Mononuclear cell (primary cell): Measurements from ENCODE around the gene MALAT1. TPM values are rescaled to one million over a fixed set of nuclear protein-coding genes. Genes with fewer than 3 reads are reported as not detected.
"Not testable (repeated sequence)": the region's sequence is repeated elsewhere in the genome, so short reads cannot be mapped to it uniquely, and the experiment has no call there.

Source experiments
- H3K27me3 ChIP-seq: 2 replicates; pipeline ENCODE4 v1.6.0; 2011; ENCODE audit warnings: low read length, control low read depth; ENCODE audit not compliant: insufficient read depth
- H3K4me1 ChIP-seq: 2 replicates; pipeline ENCODE4 v1.5.1; 2011; ENCODE audit warnings: mild to moderate bottlenecking, low read length, control low read depth; ENCODE audit not compliant: insufficient read depth
- H3K4me3 ChIP-seq: 2 replicates; pipeline ENCODE4 v1.5.1; 2011; ENCODE audit warnings: mild to moderate bottlenecking, low read length, moderate library complexity
- H3K9me3 ChIP-seq: 2 replicates; pipeline ENCODE4 v1.5.1; 2011; ENCODE audit warnings: low read depth, mild to moderate bottlenecking, control low read depth, low read length
- total RNA-seq: library from RNA; depleted of rRNA; stranded (reverse); fragments of >200 nt; gene quantifications from one replicate; pipeline ENCODE4 v1.2.3, GENCODE V29; 2012

MALAT1 gene
- total RNA-seq, 1 donor, result 22,943 TPM

DNA sequence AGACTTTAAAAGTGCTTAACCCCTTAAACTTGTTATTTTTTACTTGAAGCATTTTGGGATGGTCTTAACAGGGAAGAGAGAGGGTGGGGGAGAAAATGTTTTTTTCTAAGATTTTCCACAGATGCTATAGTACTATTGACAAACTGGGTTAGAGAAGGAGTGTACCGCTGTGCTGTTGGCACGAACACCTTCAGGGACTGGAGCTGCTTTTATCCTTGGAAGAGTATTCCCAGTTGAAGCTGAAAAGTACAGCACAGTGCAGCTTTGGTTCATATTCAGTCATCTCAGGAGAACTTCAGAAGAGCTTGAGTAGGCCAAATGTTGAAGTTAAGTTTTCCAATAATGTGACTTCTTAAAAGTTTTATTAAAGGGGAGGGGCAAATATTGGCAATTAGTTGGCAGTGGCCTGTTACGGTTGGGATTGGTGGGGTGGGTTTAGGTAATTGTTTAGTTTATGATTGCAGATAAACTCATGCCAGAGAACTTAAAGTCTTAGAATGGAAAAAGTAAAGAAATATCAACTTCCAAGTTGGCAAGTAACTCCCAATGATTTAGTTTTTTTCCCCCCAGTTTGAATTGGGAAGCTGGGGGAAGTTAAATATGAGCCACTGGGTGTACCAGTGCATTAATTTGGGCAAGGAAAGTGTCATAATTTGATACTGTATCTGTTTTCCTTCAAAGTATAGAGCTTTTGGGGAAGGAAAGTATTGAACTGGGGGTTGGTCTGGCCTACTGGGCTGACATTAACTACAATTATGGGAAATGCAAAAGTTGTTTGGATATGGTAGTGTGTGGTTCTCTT is 2.8 kb downstream of the MALAT1 start:
- no peaks in the 10 kb centered on the region for H3K27me3 ChIP-seq
- H3K4me1 ChIP-seq, result peaks cover 38% of the 10 kb centered on the region

DNA sequence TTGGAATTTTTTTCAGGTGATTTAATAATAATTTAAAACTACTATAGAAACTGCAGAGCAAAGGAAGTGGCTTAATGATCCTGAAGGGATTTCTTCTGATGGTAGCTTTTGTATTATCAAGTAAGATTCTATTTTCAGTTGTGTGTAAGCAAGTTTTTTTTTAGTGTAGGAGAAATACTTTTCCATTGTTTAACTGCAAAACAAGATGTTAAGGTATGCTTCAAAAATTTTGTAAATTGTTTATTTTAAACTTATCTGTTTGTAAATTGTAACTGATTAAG is 3.4 kb downstream of the MALAT1 start:
- H3K9me3 ChIP-seq, result no peaks in the 10 kb centered on the region
- no peaks in the 10 kb centered on the region for H3K27me3 ChIP-seq
- peaks cover 39% of the 10 kb centered on the region for H3K4me1 ChIP-seq
- H3K4me3 ChIP-seq, result peak overlapping the region; percentile 99

More for the DNA sequence above, 2.8 kb downstream of the MALAT1 start:
- peak overlapping the region; percentile 99 for H3K4me3 ChIP-seq
- H3K9me3 ChIP-seq, result no peaks in the 10 kb centered on the region

DNA sequence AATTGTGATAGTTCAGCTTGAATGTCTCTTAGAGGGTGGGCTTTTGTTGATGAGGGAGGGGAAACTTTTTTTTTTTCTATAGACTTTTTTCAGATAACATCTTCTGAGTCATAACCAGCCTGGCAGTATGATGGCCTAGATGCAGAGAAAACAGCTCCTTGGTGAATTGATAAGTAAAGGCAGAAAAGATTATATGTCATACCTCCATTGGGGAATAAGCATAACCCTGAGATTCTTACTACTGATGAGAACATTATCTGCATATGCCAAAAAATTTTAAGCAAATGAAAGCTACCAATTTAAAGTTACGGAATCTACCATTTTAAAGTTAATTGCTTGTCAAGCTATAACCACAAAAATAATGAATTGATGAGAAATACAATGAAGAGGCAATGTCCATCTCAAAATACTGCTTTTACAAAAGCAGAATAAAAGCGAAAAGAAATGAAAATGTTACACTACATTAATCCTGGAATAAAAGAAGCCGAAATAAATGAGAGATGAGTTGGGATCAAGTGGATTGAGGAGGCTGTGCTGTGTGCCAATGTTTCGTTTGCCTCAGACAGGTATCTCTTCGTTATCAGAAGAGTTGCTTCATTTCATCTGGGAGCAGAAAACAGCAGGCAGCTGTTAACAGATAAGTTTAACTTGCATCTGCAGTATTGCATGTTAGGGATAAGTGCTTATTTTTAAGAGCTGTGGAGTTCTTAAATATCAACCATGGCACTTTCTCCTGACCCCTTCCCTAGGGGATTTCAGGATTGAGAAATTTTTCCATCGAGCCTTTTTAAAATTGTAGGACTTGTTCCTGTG is 3.9 kb downstream of the MALAT1 start:
- Histone ChIP-seq H3K4me3 (peak overlapping the region; percentile 99), H3K9me3 (no peaks in the 10 kb centered on the region), H3K27me3 (no peaks in the 10 kb centered on the region), H3K4me1 (peaks cover 44% of the 10 kb centered on the region)

- peaks cover 49% of the 10 kb centered on the region for H3K4me1 ChIP-seq
- H3K4me3 ChIP-seq, result peak overlapping the region; percentile 99
These were observed 4.6 kb downstream of the MALAT1 start for GRCh38 chr11:65503368-65503948.

DNA sequence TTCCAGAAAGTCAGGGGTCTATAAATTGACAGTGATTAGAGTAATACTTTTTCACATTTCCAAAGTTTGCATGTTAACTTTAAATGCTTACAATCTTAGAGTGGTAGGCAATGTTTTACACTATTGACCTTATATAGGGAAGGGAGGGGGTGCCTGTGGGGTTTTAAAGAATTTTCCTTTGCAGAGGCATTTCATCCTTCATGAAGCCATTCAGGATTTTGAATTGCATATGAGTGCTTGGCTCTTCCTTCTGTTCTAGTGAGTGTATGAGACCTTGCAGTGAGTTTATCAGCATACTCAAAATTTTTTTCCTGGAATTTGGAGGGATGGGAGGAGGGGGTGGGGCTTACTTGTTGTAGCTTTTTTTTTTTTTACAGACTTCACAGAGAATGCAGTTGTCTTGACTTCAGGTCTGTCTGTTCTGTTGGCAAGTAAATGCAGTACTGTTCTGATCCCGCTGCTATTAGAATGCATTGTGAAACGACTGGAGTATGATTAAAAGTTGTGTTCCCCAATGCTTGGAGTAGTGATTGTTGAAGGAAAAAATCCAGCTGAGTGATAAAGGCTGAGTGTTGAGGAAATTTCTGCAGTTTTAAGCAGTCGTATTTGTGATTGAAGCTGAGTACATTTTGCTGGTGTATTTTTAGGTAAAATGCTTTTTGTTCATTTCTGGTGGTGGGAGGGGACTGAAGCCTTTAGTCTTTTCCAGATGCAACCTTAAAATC is 5.3 kb downstream of the MALAT1 start:
- Histone ChIP-seq H3K4me1 (peaks cover 55% of the 10 kb centered on the region), H3K9me3 (no peaks in the 10 kb centered on the region), H3K27me3 (no peaks in the 10 kb centered on the region), H3K4me3 (peak overlapping the region; percentile 99)

More at GRCh38 chr11:65503368-65503948, 4.6 kb downstream of the MALAT1 start:
- H3K27me3 ChIP-seq, result no peaks in the 10 kb centered on the region
- H3K9me3 ChIP-seq, result no peaks in the 10 kb centered on the region

DNA sequence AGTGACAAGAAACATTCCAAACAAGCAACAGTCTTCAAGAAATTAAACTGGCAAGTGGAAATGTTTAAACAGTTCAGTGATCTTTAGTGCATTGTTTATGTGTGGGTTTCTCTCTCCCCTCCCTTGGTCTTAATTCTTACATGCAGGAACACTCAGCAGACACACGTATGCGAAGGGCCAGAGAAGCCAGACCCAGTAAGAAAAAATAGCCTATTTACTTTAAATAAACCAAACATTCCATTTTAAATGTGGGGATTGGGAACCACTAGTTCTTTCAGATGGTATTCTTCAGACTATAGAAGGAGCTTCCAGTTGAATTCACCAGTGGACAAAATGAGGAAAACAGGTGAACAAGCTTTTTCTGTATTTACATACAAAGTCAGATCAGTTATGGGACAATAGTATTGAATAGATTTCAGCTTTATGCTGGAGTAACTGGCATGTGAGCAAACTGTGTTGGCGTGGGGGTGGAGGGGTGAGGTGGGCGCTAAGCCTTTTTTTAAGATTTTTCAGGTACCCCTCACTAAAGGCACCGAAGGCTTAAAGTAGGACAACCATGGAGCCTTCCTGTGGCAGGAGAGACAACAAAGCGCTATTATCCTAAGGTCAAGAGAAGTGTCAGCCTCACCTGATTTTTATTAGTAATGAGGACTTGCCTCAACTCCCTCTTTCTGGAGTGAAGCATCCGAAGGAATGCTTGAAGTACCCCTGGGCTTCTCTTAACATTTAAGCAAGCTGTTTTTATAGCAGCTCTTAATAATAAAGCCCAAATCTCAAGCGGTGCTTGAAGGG is 6.0 kb downstream of the MALAT1 start:
- no peaks in the 10 kb centered on the region for H3K27me3 ChIP-seq
- no peaks in the 10 kb centered on the region for H3K9me3 ChIP-seq
- H3K4me3 ChIP-seq, result peak overlapping the region; percentile 99
- H3K4me1 ChIP-seq, result peaks cover 55% of the 10 kb centered on the region

- no peaks in the 10 kb centered on the region for H3K27me3 ChIP-seq
- no peaks in the 10 kb centered on the region for H3K9me3 ChIP-seq
- peak overlapping the region; percentile 99 for H3K4me3 ChIP-seq
- H3K4me1 ChIP-seq, result peaks cover 60% of the 10 kb centered on the region
These were observed 6.8 kb downstream of the MALAT1 start for GRCh38 chr11:65505466-65506289.

DNA sequence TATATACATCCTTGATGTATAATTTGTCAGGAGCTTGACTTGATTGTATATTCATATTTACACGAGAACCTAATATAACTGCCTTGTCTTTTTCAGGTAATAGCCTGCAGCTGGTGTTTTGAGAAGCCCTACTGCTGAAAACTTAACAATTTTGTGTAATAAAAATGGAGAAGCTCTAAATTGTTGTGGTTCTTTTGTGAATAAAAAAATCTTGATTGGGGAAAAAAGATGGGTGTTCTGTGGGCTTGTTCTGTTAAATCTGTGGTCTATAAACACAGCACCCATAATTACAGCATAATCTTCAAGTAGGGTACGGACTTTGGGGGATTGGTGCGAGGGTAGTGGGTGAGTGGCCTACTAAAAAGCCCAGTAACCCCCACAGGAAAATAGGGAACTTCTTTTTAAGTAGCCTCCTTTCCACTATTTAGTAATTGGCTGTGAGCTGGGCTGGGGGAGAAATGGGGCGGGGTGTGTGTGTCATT is 7.5 kb downstream of the MALAT1 start:
- Histone ChIP-seq H3K4me3 (peak overlapping the region; percentile 99), H3K9me3 (no peaks in the 10 kb centered on the region), H3K27me3 (no peaks in the 10 kb centered on the region), H3K4me1 (peaks cover 60% of the 10 kb centered on the region)

DNA sequence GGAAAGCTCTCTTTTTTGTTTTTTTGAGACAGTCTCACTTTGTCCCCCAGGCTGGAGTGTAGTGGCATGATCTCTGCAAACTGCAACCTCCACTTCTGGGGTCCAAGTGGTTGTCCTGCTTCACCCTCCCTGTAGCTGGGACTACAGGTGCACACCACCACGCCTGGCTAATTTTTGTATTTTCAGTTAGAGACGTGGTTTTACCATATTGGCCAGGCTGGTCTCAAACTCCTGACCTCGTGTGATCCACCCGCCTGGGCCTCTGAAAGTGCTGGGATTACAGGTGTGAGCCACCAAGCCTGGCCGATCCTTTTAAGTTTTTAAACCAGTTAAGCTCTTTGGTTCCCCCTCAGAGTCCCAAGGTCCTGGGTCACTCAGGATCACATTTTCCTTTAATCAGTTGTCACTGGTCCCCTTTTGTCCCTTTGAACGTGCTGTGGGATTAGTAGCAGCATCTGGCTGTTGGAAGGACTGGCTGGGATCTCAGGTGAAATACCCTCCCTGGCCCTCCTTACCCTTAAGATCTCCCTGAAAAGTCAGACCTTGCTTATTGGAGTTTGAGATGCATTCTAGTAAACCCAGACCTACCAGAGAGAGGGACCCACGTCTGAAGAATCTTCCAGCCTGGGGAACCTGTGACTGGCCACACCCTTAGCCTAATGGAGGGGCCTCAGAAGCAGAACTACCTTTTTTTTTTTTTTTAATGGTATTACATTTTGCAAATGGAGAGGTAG is 8.1 kb downstream of the MALAT1 start:
- H3K9me3 ChIP-seq, result no peaks in the 10 kb centered on the region
- H3K27me3 ChIP-seq, result no peaks in the 10 kb centered on the region
- H3K4me1 ChIP-seq, result peaks cover 60% of the 10 kb centered on the region
- no peak overlapping the region for H3K4me3 ChIP-seq

DNA sequence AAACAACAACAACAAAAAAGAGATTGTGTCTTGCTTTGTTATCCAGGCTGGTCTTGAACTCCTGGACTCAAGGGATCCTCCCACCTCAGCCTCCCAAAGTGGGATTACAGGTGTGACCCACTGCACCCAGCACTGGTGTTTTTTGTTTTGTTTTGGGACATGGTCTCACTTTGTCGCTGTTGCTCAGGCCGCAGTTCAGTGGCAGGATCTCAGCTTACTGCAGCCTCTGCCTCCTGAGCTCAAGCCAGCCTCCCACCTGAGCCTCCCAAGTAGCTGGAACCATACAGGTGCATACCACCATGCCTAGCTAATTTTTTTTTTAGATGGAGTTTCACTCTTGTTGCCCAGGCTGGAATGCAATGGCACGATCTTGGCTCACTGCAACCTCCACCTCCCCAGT is 13.5 kb downstream of the MALAT1 start:
- not testable (repeated sequence) for H3K9me3 ChIP-seq, H3K4me3 ChIP-seq, H3K27me3 ChIP-seq
- H3K4me1 ChIP-seq, result peaks cover 20% of the 10 kb centered on the region

GRCh38 chr11:65516135-65516968 is 17.5 kb downstream of the MALAT1 start:
- Histone ChIP-seq H3K9me3 (no peaks in the 10 kb centered on the region), H3K4me1 (no peaks in the 10 kb centered on the region), H3K4me3 (no peak overlapping the region), H3K27me3 (no peaks in the 10 kb centered on the region)

GRCh38 chr11:65518941-65519549 is 20.2 kb downstream of the MALAT1 start:
- H3K4me1 ChIP-seq, result peaks cover 24% of the 10 kb centered on the region
- not testable (repeated sequence) for H3K27me3 ChIP-seq, H3K4me3 ChIP-seq, H3K9me3 ChIP-seq
